ENCODE measurements around the gene PDE10A.

DNA sequence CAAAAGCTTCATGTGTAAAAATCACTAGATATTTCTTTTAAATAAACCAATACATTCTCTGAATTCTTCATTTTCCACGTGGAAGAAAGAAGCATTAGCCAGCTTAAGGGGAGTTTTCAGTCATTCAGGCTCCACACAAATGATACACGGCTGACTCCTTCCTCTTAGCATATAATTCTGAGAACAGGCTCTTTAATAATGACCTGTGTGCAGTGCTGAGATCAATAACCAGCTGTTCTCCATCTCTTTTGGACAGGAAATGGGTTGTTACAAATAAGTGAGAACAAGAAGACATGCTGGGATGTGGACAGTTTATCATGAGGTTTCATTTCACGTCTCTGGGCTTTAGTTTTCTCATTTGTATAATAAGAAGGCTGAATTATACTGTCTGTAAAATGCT lies 206.8 kb downstream of the PDE10A start:
- TF ChIP-seq ZFP30 (CRISPR knock-in tag; IDR thresholded peaks at IDR 0.05) (no peak), GLIS3 (CRISPR knock-in tag; IDR thresholded peaks at IDR 0.05) (no peak), ZNF8 (CRISPR knock-in tag; IDR thresholded peaks at IDR 0.05) (no peak)

All from SK-N-SH treated with all-trans-retinoic acid at 6 μM for 48 hours (cell line).